Measurements from ENCODE around the gene TARP.

TARP gene

GRCh38 chr7:38306914-38307313, 33.5 kb upstream of the TARP start:
- no peak for DNase-seq (ENCODE audit: low spot score)
- Histone ChIP-seq H3K4me1 (ENCODE audit: insufficient read depth) (no peaks in the 10 kb centered on the region), H3K27me3 (no peaks in the 10 kb centered on the region), H4K20me1 (ENCODE audit: insufficient read depth, poor library complexity, severe bottlenecking) (no peaks in the 10 kb centered on the region), H3K4me3 (no peak overlapping the region), H3K9me3 (ENCODE audit: low read depth) (no peaks in the 10 kb centered on the region), H3K9me2 (replicated peaks; ENCODE audit: insufficient read depth) (no peaks in the 10 kb centered on the region), H3K27ac (no peak overlapping the region), H2AFZ (no peak overlapping the region), H3K4me2 (no peak overlapping the region), H3K79me2 (no peaks in the 10 kb centered on the region), H3K36me3 (replicated peaks; ENCODE audit: insufficient read depth, low read depth) (no peaks in the 10 kb centered on the region)
- no peak for TF ChIP-seq EZH2 (IDR thresholded peaks at IDR 0.05; ENCODE audit: borderline replicate concordance)
- no peak for TF ChIP-seq EZH2phosphoT487 (IDR thresholded peaks at IDR 0.05; ENCODE audit: low read depth, severe bottlenecking, unreplicated experiment)
- no peak for TF ChIP-seq CTCF (IDR thresholded peaks at IDR 0.05; ENCODE audit: poor library complexity)
- WGBS (ENCODE audit: low lambda C conversion rate, missing lambda C conversion rate), result 98% methylated on average over 2 of the region's 2 CpGs

- no peak for DNase-seq (ENCODE audit: low spot score)
- Histone ChIP-seq H3K4me3 (no peak overlapping the region), H3K4me1 (ENCODE audit: insufficient read depth) (no peaks in the 10 kb centered on the region), H3K27me3 (no peaks in the 10 kb centered on the region), H3K9me3 (ENCODE audit: low read depth) (no peaks in the 10 kb centered on the region), H2AFZ (no peak overlapping the region), H3K79me2 (no peaks in the 10 kb centered on the region), H3K9me2 (replicated peaks; ENCODE audit: insufficient read depth) (no peaks in the 10 kb centered on the region), H4K20me1 (ENCODE audit: insufficient read depth, poor library complexity, severe bottlenecking) (no peaks in the 10 kb centered on the region), H3K27ac (no peak overlapping the region), H3K4me2 (no peak overlapping the region), H3K36me3 (replicated peaks; ENCODE audit: insufficient read depth, low read depth) (no peaks in the 10 kb centered on the region)
- TF ChIP-seq CTCF (IDR thresholded peaks at IDR 0.05; ENCODE audit: poor library complexity) (no peak), EZH2phosphoT487 (IDR thresholded peaks at IDR 0.05; ENCODE audit: low read depth, severe bottlenecking, unreplicated experiment) (no peak), EZH2 (IDR thresholded peaks at IDR 0.05; ENCODE audit: borderline replicate concordance) (no peak)
- WGBS (ENCODE audit: low lambda C conversion rate, missing lambda C conversion rate), result 82% methylated on average over 3 of the region's 3 CpGs
Observed at GRCh38 chr7:38306171-38306570, 32.7 kb upstream of the TARP start.

DNA sequence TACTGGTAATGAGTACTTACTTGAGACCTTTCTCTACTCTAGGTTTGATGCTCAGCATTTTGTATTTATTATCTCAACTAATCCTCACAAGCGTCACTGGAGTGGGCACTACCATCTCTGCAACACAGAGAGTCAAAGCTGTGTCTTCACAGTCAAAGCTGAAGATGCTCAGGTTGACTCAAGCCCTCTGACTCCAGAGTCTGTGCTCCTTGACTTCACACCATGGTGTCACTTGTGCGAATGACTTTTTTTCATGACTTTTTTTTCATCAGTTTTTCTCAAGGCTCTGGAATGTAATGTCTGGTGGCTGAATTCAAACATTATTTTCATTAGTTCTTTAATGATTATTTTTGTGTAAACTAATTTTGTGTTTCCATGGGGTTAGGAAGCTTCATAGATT, 30.4 kb upstream of the TARP start:
- TF ChIP-seq EZH2 (IDR thresholded peaks at IDR 0.05; ENCODE audit: borderline replicate concordance) (no peak), EZH2phosphoT487 (IDR thresholded peaks at IDR 0.05; ENCODE audit: low read depth, severe bottlenecking, unreplicated experiment) (no peak), CTCF (IDR thresholded peaks at IDR 0.05; ENCODE audit: poor library complexity) (no peak)

GRCh38 chr7:38300175-38300574, 26.7 kb upstream of the TARP start:
- Histone ChIP-seq H2AFZ (no peak overlapping the region), H3K4me1 (ENCODE audit: insufficient read depth) (no peaks in the 10 kb centered on the region), H3K4me2 (no peak overlapping the region), H4K20me1 (ENCODE audit: insufficient read depth, poor library complexity, severe bottlenecking) (no peaks in the 10 kb centered on the region), H3K27ac (no peak overlapping the region), H3K9me2 (replicated peaks; ENCODE audit: insufficient read depth) (no peaks in the 10 kb centered on the region), H3K9me3 (ENCODE audit: low read depth) (no peaks in the 10 kb centered on the region), H3K36me3 (replicated peaks; ENCODE audit: insufficient read depth, low read depth) (no peaks in the 10 kb centered on the region), H3K79me2 (no peaks in the 10 kb centered on the region), H3K27me3 (no peaks in the 10 kb centered on the region), H3K4me3 (no peak overlapping the region)
- 59% methylated on average over 8 of the region's 8 CpGs for WGBS (ENCODE audit: low lambda C conversion rate, missing lambda C conversion rate)
- no peak for TF ChIP-seq EZH2phosphoT487 (IDR thresholded peaks at IDR 0.05; ENCODE audit: low read depth, severe bottlenecking, unreplicated experiment)
- TF ChIP-seq EZH2 (IDR thresholded peaks at IDR 0.05; ENCODE audit: borderline replicate concordance), result no peak
- TF ChIP-seq CTCF (IDR thresholded peaks at IDR 0.05; ENCODE audit: poor library complexity), result no peak
- DNase-seq (ENCODE audit: low spot score), result no peak

More for the DNA sequence above, 30.4 kb upstream of the TARP start:
- H3K9me2 ChIP-seq (replicated peaks; ENCODE audit: insufficient read depth), result no peaks in the 10 kb centered on the region
- no peak overlapping the region for H3K4me3 ChIP-seq
- H3K27me3 ChIP-seq, result no peaks in the 10 kb centered on the region
- no peaks in the 10 kb centered on the region for H3K4me1 ChIP-seq (ENCODE audit: insufficient read depth)
- no peaks in the 10 kb centered on the region for H3K79me2 ChIP-seq
- H3K36me3 ChIP-seq (replicated peaks; ENCODE audit: insufficient read depth, low read depth), result no peaks in the 10 kb centered on the region
- DNase-seq (ENCODE audit: low spot score), result no peak
- H4K20me1 ChIP-seq (ENCODE audit: insufficient read depth, poor library complexity, severe bottlenecking), result no peaks in the 10 kb centered on the region
- H2AFZ ChIP-seq, result no peak overlapping the region
- H3K27ac ChIP-seq, result no peak overlapping the region
- no peak overlapping the region for H3K4me2 ChIP-seq
- WGBS (ENCODE audit: low lambda C conversion rate, missing lambda C conversion rate), result 84% methylated on average over 2 of the region's 2 CpGs
- H3K9me3 ChIP-seq (ENCODE audit: low read depth), result no peaks in the 10 kb centered on the region

Measured in hepatocyte (in vitro differentiated cells).